HepG2 (cell line): ENCODE results near the gene CDKL2. TPM values are rescaled to one million over a fixed set of nuclear protein-coding genes. Genes with fewer than 3 reads are reported as not detected.
A peak's percentile ranks its signal among the peaks of the same experiment; 100 is the strongest.

Experiments
- ATAC-seq: fragments of 200-7000 bp; cut with Tn5 transposase; 3 replicates; pipeline ENCODE4 v1.9.1; 2020; ENCODE audit warnings: mild to moderate bottlenecking, moderate library complexity
- BruUV-seq: library from RNA; stranded (reverse); fragments of 400-500 nt; replicated peaks from 2 replicates; lab custom pipeline; 2021; lab: Mats Ljungman, UMichigan
- CTCF ChIA-PET: fragments of 300-600 bp; formaldehyde crosslinking; extraction: SDS; loops from one replicate; lab custom pipeline; 2021; ENCODE audit warnings: low total read pairs, inconsistent platforms, low intra/inter-chr PET ratio; lab: Yijun Ruan, JAX
- POLR2A ChIA-PET: fragments of 350-600 bp; sonication (Branson Sonifier 250); formaldehyde crosslinking; loops from one replicate; lab custom pipeline; 2020; ENCODE audit warnings: antibody characterized with exemption, inconsistent platforms; lab: Yijun Ruan, JAX
- DNase-seq: peaks from one replicate; pipeline ENCODE4 v3.0.0-alpha.2; 2015; ENCODE audit warnings: low spot score
- FAIRE-seq: peaks from 3 replicates; lab custom pipeline; 2011; peaks lifted over from hg19 to GRCh38; lab: Jason Lieb, UNC
- H2AFZ ChIP-seq: one replicate; pipeline ENCODE4 v1.6.1; 2011; ENCODE audit warnings: low read length, inconsistent platforms
- H3K27ac ChIP-seq: fragments of 300-600 bp; 3 replicates; pipeline ENCODE4 v1.8.0; 2011; ENCODE audit warnings: mixed run types, mild to moderate bottlenecking, mixed read lengths, low read length, inconsistent platforms; ENCODE audit not compliant: insufficient read depth; ENCODE audit errors: extremely low read length
- H3K27me3 ChIP-seq, 2 experiments: fragments of 200-600 bp in 1 of 2; 2 replicates in 1 of 2; 3 replicates in 1 of 2; pipeline versions ENCODE4 v1.6.0 to v1.8.0; 2011; ENCODE audit warnings: low read length in 2 of 2, mild to moderate bottlenecking in 2 of 2, moderate library complexity in 2 of 2, inconsistent platforms in 1 of 2; ENCODE audit not compliant: insufficient read depth in 2 of 2, control insufficient read depth in 1 of 2
- H3K36me3 ChIP-seq, 2 experiments: fragments of 200-600 bp in 1 of 2; replicated peaks in 1 of 2; 2 replicates in 1 of 2; 3 replicates in 1 of 2; pipeline versions ENCODE4 v1.5.1 to v1.8.0; 2011; ENCODE audit warnings: low read length in 2 of 2, inconsistent platforms in 1 of 2; ENCODE audit not compliant: insufficient read depth in 2 of 2, control insufficient read depth in 1 of 2
- H3K4me1 ChIP-seq: 2 replicates; pipeline ENCODE4 v1.5.1; 2012; ENCODE audit warnings: low read length, inconsistent platforms; ENCODE audit not compliant: insufficient read depth
- H3K4me2 ChIP-seq: 2 replicates; pipeline ENCODE4 v1.6.0; 2011; ENCODE audit warnings: low read depth, low read length, inconsistent platforms
- H3K4me3 ChIP-seq, 3 experiments: fragments of 200-600 bp in 1 of 3; sonication (generic), shearing (Covaris generic) in 1 of 3; replicated peaks in 1 of 3; 2 replicates each; pipeline ENCODE4 v1.5.1; 2011 to 2016; ENCODE audit warnings: low read length in 3 of 3, inconsistent platforms in 2 of 3, low read depth in 2 of 3, mild to moderate bottlenecking in 2 of 3, control low read depth in 1 of 3, mixed read lengths in 1 of 3; ENCODE audit not compliant: insufficient read depth in 1 of 3
- H3K79me2 ChIP-seq: one replicate; pipeline ENCODE4 v1.6.1; 2011; ENCODE audit warnings: low read length, inconsistent platforms; ENCODE audit not compliant: insufficient read depth
- H3K9ac ChIP-seq: 2 replicates; pipeline ENCODE4 v1.6.0; 2011; ENCODE audit warnings: mild to moderate bottlenecking, low read depth, low read length, inconsistent platforms; ENCODE audit not compliant: insufficient read depth
- H3K9me3 ChIP-seq: 2 replicates; pipeline ENCODE4 v1.5.1; 2012; ENCODE audit warnings: mild to moderate bottlenecking, low read length
- H4K20me1 ChIP-seq: 2 replicates; pipeline ENCODE4 v1.6.0; 2011; ENCODE audit warnings: inconsistent platforms, mild to moderate bottlenecking, low read length, moderate library complexity; ENCODE audit not compliant: insufficient read depth
- CEBPB ChIP-seq: IDR thresholded peaks from 2 replicates; pipeline ENCODE4 v1.6.1; 2011; ENCODE audit warnings: low read depth, low read length, improper control_type of control experiment, borderline replicate concordance
- GATAD2A ChIP-seq: IDR thresholded peaks from 2 replicates; pipeline ENCODE4 v1.6.1; 2016
- GTF3A ChIP-seq: sonication (generic); formaldehyde crosslinking; conservative IDR thresholded peaks from 2 replicates; pipeline ENCODE4 v1.4.0; 2020; ENCODE audit warnings: mild to moderate bottlenecking, missing genetic modification reagents
- HCFC1 ChIP-seq: fragments of 150-350 bp; IDR thresholded peaks from 2 replicates; pipeline ENCODE4 v1.6.1; 2014; ENCODE audit warnings: low read depth, low read length
- HNRNPK ChIP-seq: fragments of 200-400 bp; formaldehyde crosslinking; IDR thresholded peaks from 2 replicates; pipeline ENCODE4 v1.6.1; 2018; ENCODE audit warnings: low read length, low read depth, moderate library complexity, mild to moderate bottlenecking; ENCODE audit not compliant: poor library complexity, severe bottlenecking
- HOXA9 ChIP-seq: sonication (generic); formaldehyde crosslinking; IDR thresholded peaks from 2 replicates; pipeline ENCODE4 v1.8.1; 2022; ENCODE audit warnings: missing genetic modification reagents, mild to moderate bottlenecking, moderate library complexity, borderline replicate concordance
- PCBP1 ChIP-seq: fragments of 200-400 bp; formaldehyde crosslinking; IDR thresholded peaks from 2 replicates; pipeline ENCODE4 v1.6.1; 2017; ENCODE audit warnings: mild to moderate bottlenecking, low read depth, low read length, borderline replicate concordance
- PRPF4 ChIP-seq: fragments of 200-400 bp; formaldehyde crosslinking; IDR thresholded peaks from 2 replicates; pipeline ENCODE4 v1.6.1; 2016; ENCODE audit warnings: low read length, low read depth; ENCODE audit not compliant: poor library complexity, severe bottlenecking
- SIX4 ChIP-seq: sonication (generic); formaldehyde crosslinking; IDR thresholded peaks from 2 replicates; pipeline ENCODE4 v1.4.0; 2020; ENCODE audit warnings: missing genetic modification reagents
- TBL1XR1 ChIP-seq: fragments of 150-350 bp; IDR thresholded peaks from 2 replicates; pipeline ENCODE4 v1.6.1; 2014; ENCODE audit warnings: borderline replicate concordance, low read length; ENCODE audit not compliant: partially characterized antibody
- ZNF160 ChIP-seq: sonication (generic); formaldehyde crosslinking; IDR thresholded peaks from 2 replicates; pipeline ENCODE4 v1.8.0; 2022; ENCODE audit warnings: mild to moderate bottlenecking, inconsistent platforms, missing genetic modification reagents
- ZNF772 ChIP-seq: sonication (generic); formaldehyde crosslinking; IDR thresholded peaks from 2 replicates; pipeline ENCODE4 v1.5.0; 2020; ENCODE audit warnings: mild to moderate bottlenecking, missing genetic modification reagents
- WGBS: methylation state at CpG from one replicate; pipeline ENCODE4 v1.1.6; 2017; ENCODE audit warnings: low lambda C conversion rate; 5-methylcytosine and 5-hydroxymethylcytosine counted together
- in situ Hi-C: cut with HindIII; loops from 2 replicates; pipeline ENCODE4 v1.10.0; 2017; ENCODE audit warnings: low pct_unique_long_range_greater_than_20kb; ENCODE audit not compliant: extremely low pct_ligation_motif_present
- intact Hi-C: fragments of 100-400 bp; cut with micrococcal nuclease; formaldehyde crosslinking; loops from one replicate; pipeline ENCODE4 v1.10.0; 2022; ENCODE audit not compliant: unreplicated experiment
- polyA plus RNA-seq, 8 experiments: library from polyadenylated mRNA; depleted of rRNA in 3 of 8; stranded (reverse) in 7 of 8; unstranded in 1 of 8; fragments of >200 nt; fragmentation: Illumina TruSeq in 4 of 8; extraction: Trizol in 4 of 8; gene quantifications; 2 replicates each; pipeline versions ENCODE4 v1.2.1 to v1.2.3, GENCODE V29; 2011 to 2016; ENCODE audit warnings: low read depth in 4 of 8, missing spikeins in 1 of 8, mixed read lengths in 1 of 8; ENCODE audit not compliant: insufficient read depth in 1 of 8
- total RNA-seq, 5 experiments: library from RNA; depleted of rRNA; stranded (reverse); fragments of >200 nt; fragmentation: Illumina TruSeq; extraction: Trizol; gene quantifications; 2 replicates each; pipeline ENCODE4 v1.2.3, GENCODE V29; 2016; ENCODE audit warnings: low read depth in 1 of 5
- TF ChIP-seq, protein P1 (sequence below): IDR thresholded peaks from 2 replicates; pipeline ENCODE4 v1.6.1; 2016; ENCODE audit warnings: low read depth, borderline replicate concordance
- TF ChIP-seq, protein P2 (sequence below): sonication (generic); formaldehyde crosslinking; IDR thresholded peaks from 2 replicates; pipeline ENCODE4 v1.5.0; 2020; ENCODE audit warnings: missing genetic modification reagents
- TF ChIP-seq, protein P3 (sequence below): sonication (generic); formaldehyde crosslinking; conservative IDR thresholded peaks from 2 replicates; pipeline ENCODE4 v1.8.1; 2023; ENCODE audit warnings: missing genetic modification reagents

Gene CDKL2
- total and polyA plus RNA-seq, 2 of the 13 experiments (the other 11 are each of a cell fraction or from before 2014, with no cell fraction given), result not detected

DNA sequence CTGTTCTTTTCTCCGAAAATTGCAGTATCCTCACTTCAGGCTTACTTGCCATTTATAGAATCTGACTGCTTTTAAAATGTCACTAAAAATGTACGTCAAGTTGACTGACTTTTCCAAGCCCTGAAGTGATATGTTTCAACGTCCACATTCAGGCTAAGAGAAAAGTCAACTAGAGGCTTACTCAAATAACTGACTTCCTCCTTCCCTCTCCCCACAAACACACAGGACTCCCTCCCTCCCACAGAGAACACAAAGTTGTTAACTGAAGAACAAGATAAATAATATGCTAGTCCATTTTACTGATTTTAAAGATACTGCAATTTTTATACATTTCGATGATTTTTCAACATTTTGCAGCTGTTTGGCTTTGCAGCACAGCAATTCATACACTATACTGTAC, 13.8 kb upstream of the CDKL2 start:
- 86% methylated on average over 4 of the region's 4 CpGs for WGBS
- H3K27ac ChIP-seq, result no peak overlapping the region
- H4K20me1 ChIP-seq, result no peaks in the 10 kb centered on the region
- CTCF ChIA-PET, result no interaction called here
- POLR2A ChIA-PET, result no interaction called here
- peak; percentile 37 for FAIRE-seq
- H3K27me3 ChIP-seq, result no peaks in the 10 kb centered on the region
- H3K9ac ChIP-seq, result no peak overlapping the region
- intact Hi-C loops (no loop called here), in situ Hi-C loops (no loop called here)
- ATAC-seq, result peak; percentile 22; the same call in 1 of the 3 replicates
- TF ChIP-seq SIX4, result no peak
- TF ChIP-seq, protein P1, sequence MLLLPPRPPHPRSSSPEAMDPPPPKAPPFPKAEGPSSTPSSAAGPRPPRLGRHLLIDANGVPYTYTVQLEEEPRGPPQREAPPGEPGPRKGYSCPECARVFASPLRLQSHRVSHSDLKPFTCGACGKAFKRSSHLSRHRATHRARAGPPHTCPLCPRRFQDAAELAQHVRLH (CRISPR knock-in tag), result no peak
- no peak for TF ChIP-seq HCFC1
- TF ChIP-seq, protein P2, sequence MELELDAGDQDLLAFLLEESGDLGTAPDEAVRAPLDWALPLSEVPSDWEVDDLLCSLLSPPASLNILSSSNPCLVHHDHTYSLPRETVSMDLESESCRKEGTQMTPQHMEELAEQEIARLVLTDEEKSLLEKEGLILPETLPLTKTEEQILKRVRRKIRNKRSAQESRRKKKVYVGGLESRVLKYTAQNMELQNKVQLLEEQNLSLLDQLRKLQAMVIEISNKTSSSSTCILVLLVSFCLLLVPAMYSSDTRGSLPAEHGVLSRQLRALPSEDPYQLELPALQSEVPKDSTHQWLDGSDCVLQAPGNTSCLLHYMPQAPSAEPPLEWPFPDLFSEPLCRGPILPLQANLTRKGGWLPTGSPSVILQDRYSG, result no peak
- no peak for TF ChIP-seq HOXA9 (CRISPR knock-in tag)
- TF ChIP-seq CEBPB, result no peak
- no peak for TF ChIP-seq TBL1XR1
- TF ChIP-seq GATAD2A (CRISPR knock-in tag), result no peak
- H3K4me1 ChIP-seq, result peaks cover 11% of the 10 kb centered on the region; the same call in 1 of the 2 replicates
- H3K79me2 ChIP-seq, result no peaks in the 10 kb centered on the region
- H3K9me3 ChIP-seq, result no peaks in the 10 kb centered on the region
- DNase-seq, result no peak
- no peak overlapping the region for H2AFZ ChIP-seq
- H3K36me3 ChIP-seq, result peaks cover 17 to 55% of the 10 kb centered on the region in 2 experiments
- H3K4me2 ChIP-seq, result no peak overlapping the region
- H3K4me3 ChIP-seq, result no peak overlapping the region
- no TSS peak for BruUV-seq

DNA sequence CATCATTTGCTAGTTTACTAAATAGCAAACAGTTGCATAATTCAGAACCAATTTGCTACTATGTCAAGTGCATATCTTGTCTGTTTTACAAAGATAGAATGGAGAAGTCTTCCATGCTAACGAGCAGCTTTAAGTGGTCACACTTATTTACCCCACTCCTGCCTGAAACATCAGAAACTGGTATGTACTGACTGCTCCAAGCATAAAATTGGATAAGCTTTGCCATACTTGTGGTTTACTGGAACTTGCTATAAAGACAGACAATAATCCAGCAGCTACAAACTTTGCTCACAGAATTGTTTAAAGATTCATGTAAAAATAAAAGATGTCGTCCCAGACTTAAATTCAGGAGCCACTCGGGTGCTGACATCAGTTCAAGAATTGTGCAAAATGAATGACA, 13.3 kb upstream of the CDKL2 start:
- BruUV-seq, result TSS peak; percentile 36
- no peak overlapping the region for H3K4me3 ChIP-seq
- H3K36me3 ChIP-seq, result peaks cover 16 to 50% of the 10 kb centered on the region in 2 experiments
- ChIA-PET CTCF (no interaction called here), POLR2A (no interaction called here)
- no peaks in the 10 kb centered on the region for H3K9me3 ChIP-seq
- in situ Hi-C loops (no loop called here), intact Hi-C loops (no loop called here)
- H3K9ac ChIP-seq, result no peak overlapping the region
- DNase-seq (no peak), FAIRE-seq (no peak), ATAC-seq (no peak)
- H3K79me2 ChIP-seq, result no peaks in the 10 kb centered on the region
- 99% methylated on average over 3 of the region's 3 CpGs for WGBS
- no peaks in the 10 kb centered on the region for H3K27me3 ChIP-seq
- H3K4me2 ChIP-seq, result no peak overlapping the region
- no peak overlapping the region for H2AFZ ChIP-seq
- H3K4me1 ChIP-seq, result peaks cover 11% of the 10 kb centered on the region; the same call in 1 of the 2 replicates
- H4K20me1 ChIP-seq, result no peaks in the 10 kb centered on the region
- no peak overlapping the region for H3K27ac ChIP-seq
- TF ChIP-seq GTF3A (CRISPR knock-in tag) (no peak), HNRNPK (no peak), ZNF160 (CRISPR knock-in tag) (no peak), PCBP1 (no peak), ZNF772 (CRISPR knock-in tag) (no peak), PRPF4 (no peak)
- TF ChIP-seq, protein P3, sequence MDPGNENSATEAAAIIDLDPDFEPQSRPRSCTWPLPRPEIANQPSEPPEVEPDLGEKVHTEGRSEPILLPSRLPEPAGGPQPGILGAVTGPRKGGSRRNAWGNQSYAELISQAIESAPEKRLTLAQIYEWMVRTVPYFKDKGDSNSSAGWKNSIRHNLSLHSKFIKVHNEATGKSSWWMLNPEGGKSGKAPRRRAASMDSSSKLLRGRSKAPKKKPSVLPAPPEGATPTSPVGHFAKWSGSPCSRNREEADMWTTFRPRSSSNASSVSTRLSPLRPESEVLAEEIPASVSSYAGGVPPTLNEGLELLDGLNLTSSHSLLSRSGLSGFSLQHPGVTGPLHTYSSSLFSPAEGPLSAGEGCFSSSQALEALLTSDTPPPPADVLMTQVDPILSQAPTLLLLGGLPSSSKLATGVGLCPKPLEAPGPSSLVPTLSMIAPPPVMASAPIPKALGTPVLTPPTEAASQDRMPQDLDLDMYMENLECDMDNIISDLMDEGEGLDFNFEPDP, result no peak
